Measurements from ENCODE around the gene PTPRN2. TPM values are rescaled to one million over a fixed set of nuclear protein-coding genes. Genes with fewer than 3 reads are reported as not detected.

PTPRN2 gene
- total and polyA plus RNA-seq, 2 donors from 2014 or later = 4.8 to 6.2 TPM

DNA sequence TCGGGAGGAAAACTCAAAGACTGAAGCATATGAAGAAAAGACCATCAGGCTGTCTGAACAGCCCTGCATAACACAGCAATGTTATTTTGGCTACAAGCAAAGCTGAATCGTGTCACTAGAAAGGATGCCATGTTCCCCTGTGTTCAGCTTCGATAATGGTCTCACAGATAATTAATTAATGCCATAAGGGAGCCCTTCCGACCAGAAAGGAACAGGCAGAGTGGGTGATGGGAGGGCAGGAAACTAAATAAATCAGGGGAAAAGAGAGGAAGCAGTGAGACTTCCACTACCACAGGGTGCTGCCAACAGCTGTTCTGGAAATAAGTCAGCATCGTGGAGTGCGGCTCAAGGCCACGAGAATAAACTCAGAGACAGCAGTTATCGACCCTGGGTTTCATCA is 3.2 kb downstream of the PTPRN2 start:
- no peak overlapping the region for H3K9ac ChIP-seq (ENCODE audit: low read length in 3 of 3)
- H3K27me3 ChIP-seq (ENCODE audit: control insufficient read depth, insufficient read depth, low read length) = peaks cover 20% of the 10 kb centered on the region
- no peak overlapping the region for H3K4me3 ChIP-seq (ENCODE audit: low read length in 3 of 3)
- no peak for FAIRE-seq
- TF ChIP-seq, protein P1, sequence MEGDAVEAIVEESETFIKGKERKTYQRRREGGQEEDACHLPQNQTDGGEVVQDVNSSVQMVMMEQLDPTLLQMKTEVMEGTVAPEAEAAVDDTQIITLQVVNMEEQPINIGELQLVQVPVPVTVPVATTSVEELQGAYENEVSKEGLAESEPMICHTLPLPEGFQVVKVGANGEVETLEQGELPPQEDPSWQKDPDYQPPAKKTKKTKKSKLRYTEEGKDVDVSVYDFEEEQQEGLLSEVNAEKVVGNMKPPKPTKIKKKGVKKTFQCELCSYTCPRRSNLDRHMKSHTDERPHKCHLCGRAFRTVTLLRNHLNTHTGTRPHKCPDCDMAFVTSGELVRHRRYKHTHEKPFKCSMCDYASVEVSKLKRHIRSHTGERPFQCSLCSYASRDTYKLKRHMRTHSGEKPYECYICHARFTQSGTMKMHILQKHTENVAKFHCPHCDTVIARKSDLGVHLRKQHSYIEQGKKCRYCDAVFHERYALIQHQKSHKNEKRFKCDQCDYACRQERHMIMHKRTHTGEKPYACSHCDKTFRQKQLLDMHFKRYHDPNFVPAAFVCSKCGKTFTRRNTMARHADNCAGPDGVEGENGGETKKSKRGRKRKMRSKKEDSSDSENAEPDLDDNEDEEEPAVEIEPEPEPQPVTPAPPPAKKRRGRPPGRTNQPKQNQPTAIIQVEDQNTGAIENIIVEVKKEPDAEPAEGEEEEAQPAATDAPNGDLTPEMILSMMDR (IDR thresholded peaks at IDR 0.05; ENCODE audit: borderline replicate concordance, extremely low read depth, insufficient read depth) = no peak
- DNase-seq = no peak
- H3K27ac ChIP-seq (ENCODE audit: low read depth in 2 of 2, low read length in 2 of 2) = no peak overlapping the region
- H3K9me3 ChIP-seq (ENCODE audit: control insufficient read depth in 2 of 3, insufficient read depth in 1 of 3, low read length in 3 of 3) = peaks cover 0 to 7% (median 6%) of the 10 kb centered on the region in 3 donors
- H3K36me3 ChIP-seq (ENCODE audit: control insufficient read depth in 2 of 3, insufficient read depth in 3 of 3, low read length in 3 of 3) = no peaks in the 10 kb centered on the region
- intact Hi-C loops (cut with DNase I) = no loop called here
- H3K4me1 ChIP-seq (ENCODE audit: control insufficient read depth in 2 of 3, insufficient read depth in 2 of 3, low read depth in 1 of 3, low read length in 3 of 3) = peaks cover 0 to 13% (median 0%) of the 10 kb centered on the region in 3 donors

DNA sequence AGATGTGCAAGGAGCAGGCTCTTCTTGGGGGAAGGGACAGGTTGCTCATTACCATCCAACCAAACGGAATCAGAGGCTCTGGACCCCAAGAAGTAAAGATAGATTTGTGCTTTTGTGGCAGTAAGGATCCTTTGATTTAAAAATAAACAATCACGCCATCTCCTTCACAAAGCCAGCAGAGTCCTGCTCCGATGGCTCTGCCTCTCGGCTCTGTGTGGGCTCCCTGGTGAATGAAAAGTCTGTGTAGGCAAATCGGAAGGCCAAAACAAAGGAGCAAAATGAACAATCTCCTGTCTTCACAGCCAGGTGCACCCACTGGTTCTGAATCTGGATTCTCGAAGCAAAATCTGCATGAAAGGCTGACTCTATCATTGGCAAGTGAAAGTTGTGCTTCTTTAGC is 3.8 kb downstream of the PTPRN2 start:
- Histone ChIP-seq H3K4me1 (ENCODE audit: control insufficient read depth in 2 of 3, insufficient read depth in 2 of 3, low read depth in 1 of 3, low read length in 3 of 3) (peaks cover 0 to 13% (median 0%) of the 10 kb centered on the region in 3 donors), H3K27ac (ENCODE audit: low read depth in 2 of 2, low read length in 2 of 2) (no peak overlapping the region), H3K9me3 (ENCODE audit: control insufficient read depth in 2 of 3, insufficient read depth in 1 of 3, low read length in 3 of 3) (peaks cover 0 to 8% (median 7%) of the 10 kb centered on the region in 3 donors), H3K9ac (ENCODE audit: low read length in 3 of 3) (no peak overlapping the region), H3K4me3 (ENCODE audit: low read length in 3 of 3) (no peak overlapping the region), H3K36me3 (ENCODE audit: control insufficient read depth in 2 of 3, insufficient read depth in 3 of 3, low read length in 3 of 3) (no peaks in the 10 kb centered on the region), H3K27me3 (ENCODE audit: control insufficient read depth, insufficient read depth, low read length) (peaks cover 20% of the 10 kb centered on the region)
- FAIRE-seq (no peak), DNase-seq (no peak)
- TF ChIP-seq, protein P1 (IDR thresholded peaks at IDR 0.05; ENCODE audit: borderline replicate concordance, extremely low read depth, insufficient read depth) = no peak
- intact Hi-C loops (cut with DNase I) = no loop called here

DNA sequence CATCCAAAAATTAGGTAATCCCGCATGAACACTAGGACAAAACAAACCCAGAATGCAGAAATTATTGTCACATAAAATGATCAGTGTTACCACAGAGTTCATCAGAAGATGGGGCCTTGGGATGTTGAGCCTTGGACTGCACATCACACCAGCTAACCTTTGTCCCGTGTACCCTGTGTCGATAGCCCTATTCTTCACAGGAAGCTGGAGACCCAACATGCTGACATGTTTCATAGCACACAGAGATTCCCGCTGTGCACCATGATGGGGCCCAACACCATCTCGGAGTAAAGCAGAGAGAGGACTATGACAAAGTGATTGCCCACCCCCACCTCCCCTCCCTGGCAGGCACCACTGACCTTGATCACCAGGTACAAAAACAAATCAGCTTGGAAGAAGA is 4.5 kb downstream of the PTPRN2 start:
- no peak overlapping the region for H3K27ac ChIP-seq (ENCODE audit: low read depth in 2 of 2, low read length in 2 of 2)
- TF ChIP-seq, protein P1 (IDR thresholded peaks at IDR 0.05; ENCODE audit: borderline replicate concordance, extremely low read depth, insufficient read depth) = no peak
- intact Hi-C loops (cut with DNase I) = no loop called here
- no peaks in the 10 kb centered on the region for H3K36me3 ChIP-seq (ENCODE audit: control insufficient read depth in 2 of 3, insufficient read depth in 3 of 3, low read length in 3 of 3)
- H3K27me3 ChIP-seq (ENCODE audit: control insufficient read depth, insufficient read depth, low read length) = peaks cover 20% of the 10 kb centered on the region
- FAIRE-seq (no peak), DNase-seq (no peak)
- H3K4me1 ChIP-seq (ENCODE audit: control insufficient read depth in 2 of 3, insufficient read depth in 2 of 3, low read depth in 1 of 3, low read length in 3 of 3) = peaks cover 0 to 13% (median 0%) of the 10 kb centered on the region in 3 donors
- H3K4me3 ChIP-seq (ENCODE audit: low read length in 3 of 3) = no peak overlapping the region
- no peak overlapping the region for H3K9ac ChIP-seq (ENCODE audit: low read length in 3 of 3)
- H3K9me3 ChIP-seq (ENCODE audit: control insufficient read depth in 2 of 3, insufficient read depth in 1 of 3, low read length in 3 of 3) = peaks cover 0 to 8% (median 7%) of the 10 kb centered on the region in 3 donors

DNA sequence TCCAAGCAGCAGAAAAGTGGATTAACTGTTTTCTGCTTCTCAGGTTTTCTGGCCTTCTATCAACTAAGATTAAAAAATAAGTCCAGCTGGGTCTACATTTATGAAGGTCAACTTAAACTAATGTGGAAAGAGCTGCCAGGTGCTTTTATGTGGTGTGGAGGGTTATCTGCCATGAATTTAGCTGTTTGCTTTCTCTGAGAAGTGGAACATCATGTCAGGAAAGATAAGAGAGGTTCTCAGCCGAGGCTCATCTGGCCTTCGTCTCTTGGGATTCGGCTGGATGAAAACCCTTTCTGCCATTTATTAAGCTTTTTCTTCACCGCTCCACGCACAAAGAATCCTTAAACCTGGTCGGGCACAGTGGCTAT is 5.5 kb downstream of the PTPRN2 start:
- Histone ChIP-seq H3K27me3 (ENCODE audit: control insufficient read depth, insufficient read depth, low read length) (peaks cover 20% of the 10 kb centered on the region), H3K4me1 (ENCODE audit: control insufficient read depth in 2 of 3, insufficient read depth in 2 of 3, low read depth in 1 of 3, low read length in 3 of 3) (peaks cover 0 to 13% (median 0%) of the 10 kb centered on the region in 3 donors), H3K4me3 (ENCODE audit: low read length in 3 of 3) (no peak overlapping the region), H3K9ac (ENCODE audit: low read length in 3 of 3) (no peak overlapping the region), H3K36me3 (ENCODE audit: control insufficient read depth in 2 of 3, insufficient read depth in 3 of 3, low read length in 3 of 3) (no peaks in the 10 kb centered on the region), H3K27ac (ENCODE audit: low read depth in 2 of 2, low read length in 2 of 2) (no peak overlapping the region), H3K9me3 (ENCODE audit: control insufficient read depth in 2 of 3, insufficient read depth in 1 of 3, low read length in 3 of 3) (peaks cover 0 to 8% (median 7%) of the 10 kb centered on the region in 3 donors)
- DNase-seq (no peak), FAIRE-seq (no peak)
- TF ChIP-seq, protein P1 (IDR thresholded peaks at IDR 0.05; ENCODE audit: borderline replicate concordance, extremely low read depth, insufficient read depth) = no peak
- intact Hi-C loops (cut with DNase I) = no loop called here

Data from kidney (tissue), 14 donors.